Measurements from ENCODE around the gene MICAL2. TPM values are rescaled to one million over a fixed set of nuclear protein-coding genes. Genes with fewer than 3 reads are reported as not detected.

The MICAL2 gene
- total and polyA plus RNA-seq, 10 of the 15 experiments (the other 5 are each of a cell fraction or from before 2014, with no cell fraction given), result 0.90 to 5.6 (median 2.4) TPM

GRCh38 chr11:12220305-12220704 is 109.9 kb downstream of the MICAL2 start (continued):
- TF ChIP-seq E2F4 (IDR thresholded peaks at IDR 0.05; ENCODE audit: low read depth, low read length), result no peak
- TF ChIP-seq NRF1 (conservative IDR thresholded peaks at IDR 0.05; ENCODE audit: low read depth, low read length), result no peak
- TF ChIP-seq ASH2L (IDR thresholded peaks at IDR 0.05; ENCODE audit: borderline replicate concordance, low read depth), result no peak
- no peak for TF ChIP-seq ZBTB33 (IDR thresholded peaks at IDR 0.05)

- no peak overlapping the region for H3K27ac ChIP-seq (ENCODE audit: control insufficient read depth, insufficient read depth)
- no peak for TF ChIP-seq TAF1 (IDR thresholded peaks at IDR 0.05; ENCODE audit: borderline replicate concordance, low read depth, low read length)
- TF ChIP-seq SUZ12 (IDR thresholded peaks at IDR 0.05; ENCODE audit: unreplicated experiment), result no peak
- no peak for TF ChIP-seq MYB (IDR thresholded peaks at IDR 0.05; ENCODE audit: borderline replicate concordance, low read depth, low read length)
- in situ Hi-C loops (cut with MboI), result no loop called here
- ChIA-PET RAD21 (ENCODE audit: unreplicated experiment) (no interaction called here), SMC1A (ENCODE audit: uncharacterized antibody, unreplicated experiment) (interaction anchor here (1.3 to 1.9 kb wide), 2 partner anchors 15 to 16 kb away, joined by 3 to 4 read pairs; no protein-coding TSS in a partner anchor), POLR2A (no interaction called here), CTCF (interaction anchor here (1.0 to 1.1 kb wide), 2 partner anchors 12 to 16 kb away, joined by 3 read pairs; no protein-coding TSS in a partner anchor)
- intact Hi-C loops (cut with micrococcal nuclease; ENCODE audit: unreplicated experiment), result no loop called here
- H3K4me1 ChIP-seq (ENCODE audit: control insufficient read depth, insufficient read depth, low read length), result peaks cover 7% of the 10 kb centered on the region
- FAIRE-seq (no peak), DNase-seq (ENCODE audit: low read depth, low spot score) (no peak), ATAC-seq (no peak)
- H3K4me2 ChIP-seq (ENCODE audit: control insufficient read depth, insufficient read depth), result no peak overlapping the region
- 68% methylated on average over 5 of the region's 6 CpGs for WGBS (ENCODE audit: insufficient coverage, insufficient replicate concordance, low lambda C conversion rate, missing lambda C conversion rate)
- H3K79me2 ChIP-seq (ENCODE audit: control insufficient read depth, insufficient read depth, low read length), result no peaks in the 10 kb centered on the region
- H2AFZ ChIP-seq (ENCODE audit: control insufficient read depth, low read depth, low read length), result no peak overlapping the region
- H3K27me3 ChIP-seq (replicated peaks in 1 of 2; ENCODE audit: control insufficient read depth in 2 of 2, insufficient read depth in 2 of 2, low read length in 1 of 2), result no peaks in the 10 kb centered on the region; a peak in 1 of 4 replicates
- no peaks in the 10 kb centered on the region for H3K36me3 ChIP-seq (ENCODE audit: control insufficient read depth in 2 of 2, insufficient read depth in 2 of 2, low read length in 1 of 2)
- H3K9ac ChIP-seq (ENCODE audit: control insufficient read depth, insufficient read depth, low read length), result no peak overlapping the region
- no peaks in the 10 kb centered on the region for H3K9me3 ChIP-seq (replicated peaks; ENCODE audit: control insufficient read depth, insufficient read depth, low read length)
- no peaks in the 10 kb centered on the region for H4K20me1 ChIP-seq (ENCODE audit: control insufficient read depth, insufficient read depth)
- no peak overlapping the region for H3K4me3 ChIP-seq
- BruUV-seq (replicated peaks), result no TSS peak
Observed at GRCh38 chr11:12221051-12221535, 110.7 kb downstream of the MICAL2 start.
